Measurements from ENCODE around the gene TMF1.

TMF1 gene

DNA sequence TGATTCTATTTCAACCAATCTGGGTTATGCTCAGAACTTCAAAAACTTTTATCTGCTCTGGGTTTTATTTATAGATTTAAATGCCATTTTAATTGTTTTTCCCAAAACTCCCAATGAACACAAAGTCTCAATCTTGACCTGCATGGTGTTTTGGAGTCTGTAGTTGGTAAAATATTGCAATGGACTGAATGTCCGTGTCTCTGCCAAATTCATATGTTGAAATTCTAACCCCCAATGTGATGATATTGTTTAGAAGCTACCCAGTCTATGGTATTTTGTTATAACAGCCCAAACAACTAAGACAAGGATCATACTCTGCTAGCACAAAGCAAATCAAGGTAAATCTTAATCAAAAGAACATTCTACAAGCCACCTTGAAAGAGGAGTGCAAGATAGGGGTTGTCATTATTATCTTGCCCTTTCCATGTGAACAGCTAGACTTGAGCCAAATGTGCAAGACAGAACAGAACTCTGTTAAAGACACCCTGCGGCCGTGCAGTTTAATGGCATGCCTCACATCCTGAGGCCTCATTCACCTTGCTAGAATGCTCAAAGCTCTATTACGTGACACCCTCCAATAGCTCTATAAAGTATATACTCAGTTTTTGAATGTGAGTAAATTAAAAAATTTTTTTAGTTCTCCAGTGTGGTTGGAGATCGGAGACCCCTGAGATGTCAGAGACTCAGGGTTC lies 46.2 kb downstream of the TMF1 start:
- DNase-seq (ENCODE audit: low read depth), result no peak
- TF ChIP-seq POLR2A (IDR thresholded peaks at IDR 0.05; ENCODE audit: extremely low read depth, insufficient read length) (no peak), MYC (IDR thresholded peaks at IDR 0.05; ENCODE audit: low read depth, low read length) (no peak)
- TF ChIP-seq, protein P1, sequence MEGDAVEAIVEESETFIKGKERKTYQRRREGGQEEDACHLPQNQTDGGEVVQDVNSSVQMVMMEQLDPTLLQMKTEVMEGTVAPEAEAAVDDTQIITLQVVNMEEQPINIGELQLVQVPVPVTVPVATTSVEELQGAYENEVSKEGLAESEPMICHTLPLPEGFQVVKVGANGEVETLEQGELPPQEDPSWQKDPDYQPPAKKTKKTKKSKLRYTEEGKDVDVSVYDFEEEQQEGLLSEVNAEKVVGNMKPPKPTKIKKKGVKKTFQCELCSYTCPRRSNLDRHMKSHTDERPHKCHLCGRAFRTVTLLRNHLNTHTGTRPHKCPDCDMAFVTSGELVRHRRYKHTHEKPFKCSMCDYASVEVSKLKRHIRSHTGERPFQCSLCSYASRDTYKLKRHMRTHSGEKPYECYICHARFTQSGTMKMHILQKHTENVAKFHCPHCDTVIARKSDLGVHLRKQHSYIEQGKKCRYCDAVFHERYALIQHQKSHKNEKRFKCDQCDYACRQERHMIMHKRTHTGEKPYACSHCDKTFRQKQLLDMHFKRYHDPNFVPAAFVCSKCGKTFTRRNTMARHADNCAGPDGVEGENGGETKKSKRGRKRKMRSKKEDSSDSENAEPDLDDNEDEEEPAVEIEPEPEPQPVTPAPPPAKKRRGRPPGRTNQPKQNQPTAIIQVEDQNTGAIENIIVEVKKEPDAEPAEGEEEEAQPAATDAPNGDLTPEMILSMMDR (IDR thresholded peaks at IDR 0.05; ENCODE audit: low read depth, low read length), result no peak
- TF ChIP-seq, protein P2, sequence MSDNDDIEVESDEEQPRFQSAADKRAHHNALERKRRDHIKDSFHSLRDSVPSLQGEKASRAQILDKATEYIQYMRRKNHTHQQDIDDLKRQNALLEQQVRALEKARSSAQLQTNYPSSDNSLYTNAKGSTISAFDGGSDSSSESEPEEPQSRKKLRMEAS (IDR thresholded peaks at IDR 0.05; ENCODE audit: low read depth, low read length), result no peak
- no peak overlapping the region for H3K4me3 ChIP-seq (ENCODE audit: low read depth, low read length)

DNA sequence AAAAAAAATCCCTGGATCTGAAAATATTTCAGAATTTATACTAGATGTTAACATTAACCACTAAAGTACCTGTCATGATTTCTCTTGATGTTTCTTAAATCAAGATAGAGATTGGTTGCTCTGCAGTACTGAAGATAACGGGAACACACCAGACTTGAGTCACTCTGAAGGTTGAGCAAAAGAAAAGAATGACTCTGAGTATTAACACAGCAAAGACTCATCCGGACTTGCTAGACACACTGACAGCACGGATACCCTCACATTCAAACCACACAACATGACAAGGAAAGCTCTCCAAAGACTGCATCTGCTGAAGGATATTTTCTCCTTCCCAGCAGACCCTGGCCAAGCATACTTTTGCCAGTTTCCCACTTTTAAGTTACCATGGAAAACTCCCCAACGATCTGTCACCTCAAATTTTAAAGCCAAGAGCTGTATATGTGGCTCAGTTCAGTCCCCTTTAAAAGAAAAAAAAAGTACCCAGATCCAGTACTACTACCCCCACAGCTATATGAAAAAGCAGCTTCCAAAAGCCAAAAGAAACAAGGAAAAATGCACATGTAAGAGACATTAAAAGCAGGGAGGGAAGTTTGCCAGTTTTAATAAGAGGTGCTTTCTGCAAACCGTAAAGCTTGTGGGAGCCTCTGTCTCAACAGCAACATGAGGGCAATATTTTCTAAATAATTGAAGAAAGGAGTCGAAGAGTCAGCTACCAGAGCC lies 46.9 kb downstream of the TMF1 start:
- TF ChIP-seq POLR2A (IDR thresholded peaks at IDR 0.05; ENCODE audit: extremely low read depth, insufficient read length) (no peak), MYC (IDR thresholded peaks at IDR 0.05; ENCODE audit: low read depth, low read length) (no peak)
- TF ChIP-seq, protein P2 (IDR thresholded peaks at IDR 0.05; ENCODE audit: low read depth, low read length), result no peak
- TF ChIP-seq, protein P1 (IDR thresholded peaks at IDR 0.05; ENCODE audit: low read depth, low read length), result no peak
- no peak for DNase-seq (ENCODE audit: low read depth)

DNA sequence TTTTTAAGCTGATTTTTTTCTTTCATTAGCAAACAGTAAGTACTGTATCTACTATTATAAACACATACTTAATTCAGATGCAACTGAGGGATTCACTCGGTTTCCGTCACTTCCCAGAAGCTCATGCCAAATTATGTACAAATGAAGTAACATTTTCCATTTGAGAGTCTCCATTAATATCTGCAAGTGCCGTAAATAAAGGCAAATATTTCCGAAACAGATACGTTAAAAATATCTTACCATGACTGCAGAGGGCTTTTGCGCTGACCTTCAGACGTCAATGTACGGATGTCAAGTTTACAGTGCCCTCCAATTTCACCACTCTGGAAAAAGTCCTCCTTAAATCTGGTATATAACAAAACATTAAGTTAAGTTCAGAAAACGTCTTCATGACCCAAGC lies 48.0 kb downstream of the TMF1 start:
- DNase-seq (ENCODE audit: low read depth), result no peak
- TF ChIP-seq, protein P1 (IDR thresholded peaks at IDR 0.05; ENCODE audit: low read depth, low read length), result no peak
- TF ChIP-seq, protein P2 (IDR thresholded peaks at IDR 0.05; ENCODE audit: low read depth, low read length), result no peak
- no peak for TF ChIP-seq MYC (IDR thresholded peaks at IDR 0.05; ENCODE audit: low read depth, low read length)
- no peak overlapping the region for H3K4me3 ChIP-seq (ENCODE audit: low read depth, low read length)

More for the DNA sequence above, 46.9 kb downstream of the TMF1 start:
- H3K4me3 ChIP-seq (ENCODE audit: low read depth, low read length), result no peak overlapping the region

DNA sequence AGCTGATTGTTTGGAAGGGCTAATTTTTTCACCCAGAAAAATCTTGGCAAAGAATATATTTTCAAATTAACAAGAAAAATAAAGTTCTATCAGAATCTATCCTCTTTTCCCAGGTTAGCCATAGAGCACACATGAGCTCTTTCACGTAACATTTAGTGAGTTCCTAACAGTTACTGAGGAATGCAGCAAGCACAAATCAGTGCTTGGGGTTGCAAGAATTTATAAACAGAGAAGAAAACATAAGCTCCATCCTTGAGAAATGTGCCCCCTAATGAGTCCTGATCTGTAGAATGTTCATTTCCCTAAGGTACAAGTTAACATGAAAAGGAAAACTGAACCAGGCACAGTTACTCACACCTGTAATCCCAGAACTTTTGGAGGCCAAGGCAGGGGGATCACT lies 52.5 kb downstream of the TMF1 start:
- no peak overlapping the region for H3K4me3 ChIP-seq (ENCODE audit: low read depth, low read length)
- TF ChIP-seq, protein P2 (IDR thresholded peaks at IDR 0.05; ENCODE audit: low read depth, low read length), result no peak
- no peak for TF ChIP-seq POLR2A (IDR thresholded peaks at IDR 0.05; ENCODE audit: extremely low read depth, insufficient read length)
- TF ChIP-seq, protein P1 (IDR thresholded peaks at IDR 0.05; ENCODE audit: low read depth, low read length), result no peak
- no peak for TF ChIP-seq MYC (IDR thresholded peaks at IDR 0.05; ENCODE audit: low read depth, low read length)
- DNase-seq (ENCODE audit: low read depth), result no peak

DNA sequence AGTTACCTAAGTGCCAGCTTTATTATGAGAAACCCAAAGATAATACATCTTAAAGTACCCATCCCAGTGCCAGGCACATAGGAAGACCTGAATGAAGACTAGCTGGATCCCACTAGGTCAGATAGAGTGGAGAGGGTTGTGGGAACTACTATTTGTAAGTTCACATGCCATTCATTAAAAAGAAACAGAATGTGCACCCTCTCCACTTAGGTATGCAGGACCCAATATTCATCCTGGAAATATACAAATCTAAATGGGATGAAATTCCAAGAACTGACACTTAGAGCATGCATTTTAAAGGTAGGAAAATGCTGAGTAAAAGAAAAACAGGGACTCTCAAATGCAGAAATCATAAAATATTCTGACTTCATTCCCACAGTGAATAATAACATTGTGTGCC lies 53.0 kb downstream of the TMF1 start:
- TF ChIP-seq, protein P1 (IDR thresholded peaks at IDR 0.05; ENCODE audit: low read depth, low read length), result no peak
- TF ChIP-seq, protein P2 (IDR thresholded peaks at IDR 0.05; ENCODE audit: low read depth, low read length), result no peak
- TF ChIP-seq MYC (IDR thresholded peaks at IDR 0.05; ENCODE audit: low read depth, low read length) (no peak), POLR2A (IDR thresholded peaks at IDR 0.05; ENCODE audit: extremely low read depth, insufficient read length) (no peak)
- DNase-seq (ENCODE audit: low read depth), result no peak
- H3K4me3 ChIP-seq (ENCODE audit: low read depth, low read length), result no peak overlapping the region
